Epithelial cell of esophagus (primary cell): Measurements from ENCODE around the gene NKX3-2.
"Not testable (repeated sequence)": the region's sequence is repeated elsewhere in the genome, so short reads cannot be mapped to it uniquely, and the experiment has no call there.

Experiments used
- DNase-seq: peaks from one replicate; pipeline ENCODE4 v3.0.0; 2010; ENCODE audit warnings: low read depth
- H3K4me3 ChIP-seq: 2 replicates; pipeline ENCODE4 v1.5.1; 2011; ENCODE audit warnings: mild to moderate bottlenecking, low read length, control low read depth
- TF ChIP-seq, protein P1 (sequence below): IDR thresholded peaks from 2 replicates; pipeline ENCODE4 v1.5.1; 2011; ENCODE audit warnings: low read depth, mild to moderate bottlenecking, low read length, control low read depth, inconsistent platforms; ENCODE audit not compliant: insufficient read depth; ENCODE audit errors: missing control alignments

Gene NKX3-2

DNA sequence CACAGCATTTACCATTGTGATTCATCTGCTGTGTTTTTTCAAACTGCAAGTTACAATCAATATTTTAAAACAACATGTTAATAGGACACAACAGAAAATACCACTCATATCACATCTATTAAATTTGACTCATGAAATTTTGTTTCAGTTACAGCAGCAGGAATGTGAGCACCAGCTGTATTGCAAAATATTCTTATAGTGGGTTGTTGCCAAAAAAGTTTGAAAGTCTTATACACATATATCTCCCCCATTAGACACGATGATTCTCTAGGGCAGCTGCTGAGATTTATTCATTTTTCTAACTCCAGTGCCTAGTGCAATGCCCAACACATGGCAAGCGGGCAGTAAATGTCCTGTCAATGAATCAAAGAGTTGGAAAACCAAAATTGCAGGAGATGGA is 26.6 kb upstream of the NKX3-2 start:
- TF ChIP-seq, protein P1, sequence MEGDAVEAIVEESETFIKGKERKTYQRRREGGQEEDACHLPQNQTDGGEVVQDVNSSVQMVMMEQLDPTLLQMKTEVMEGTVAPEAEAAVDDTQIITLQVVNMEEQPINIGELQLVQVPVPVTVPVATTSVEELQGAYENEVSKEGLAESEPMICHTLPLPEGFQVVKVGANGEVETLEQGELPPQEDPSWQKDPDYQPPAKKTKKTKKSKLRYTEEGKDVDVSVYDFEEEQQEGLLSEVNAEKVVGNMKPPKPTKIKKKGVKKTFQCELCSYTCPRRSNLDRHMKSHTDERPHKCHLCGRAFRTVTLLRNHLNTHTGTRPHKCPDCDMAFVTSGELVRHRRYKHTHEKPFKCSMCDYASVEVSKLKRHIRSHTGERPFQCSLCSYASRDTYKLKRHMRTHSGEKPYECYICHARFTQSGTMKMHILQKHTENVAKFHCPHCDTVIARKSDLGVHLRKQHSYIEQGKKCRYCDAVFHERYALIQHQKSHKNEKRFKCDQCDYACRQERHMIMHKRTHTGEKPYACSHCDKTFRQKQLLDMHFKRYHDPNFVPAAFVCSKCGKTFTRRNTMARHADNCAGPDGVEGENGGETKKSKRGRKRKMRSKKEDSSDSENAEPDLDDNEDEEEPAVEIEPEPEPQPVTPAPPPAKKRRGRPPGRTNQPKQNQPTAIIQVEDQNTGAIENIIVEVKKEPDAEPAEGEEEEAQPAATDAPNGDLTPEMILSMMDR = no peak
- DNase-seq = no peak
- no peak overlapping the region for H3K4me3 ChIP-seq

DNA sequence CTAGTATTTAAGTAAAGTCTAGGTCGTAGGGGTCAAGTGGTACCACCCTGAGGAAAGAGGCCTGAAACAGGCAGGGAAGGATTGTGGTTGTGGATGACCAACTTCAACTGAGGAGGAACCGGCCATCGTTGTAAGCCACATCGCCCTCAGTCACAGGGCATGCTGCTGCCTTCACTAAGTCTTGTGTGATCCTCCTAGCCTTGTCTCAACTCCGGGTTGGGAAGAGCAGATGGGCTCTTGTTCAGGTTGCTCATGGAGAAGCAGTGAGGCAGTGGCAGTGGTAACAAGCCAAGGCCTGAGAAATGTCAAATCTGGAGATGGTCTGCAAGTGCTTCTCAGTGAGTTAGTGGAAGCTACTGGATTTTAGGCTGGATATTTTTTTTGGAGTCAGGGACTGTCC is 22.8 kb upstream of the NKX3-2 start:
- no peak for DNase-seq
- TF ChIP-seq, protein P1 = no peak
- no peak overlapping the region for H3K4me3 ChIP-seq

DNA sequence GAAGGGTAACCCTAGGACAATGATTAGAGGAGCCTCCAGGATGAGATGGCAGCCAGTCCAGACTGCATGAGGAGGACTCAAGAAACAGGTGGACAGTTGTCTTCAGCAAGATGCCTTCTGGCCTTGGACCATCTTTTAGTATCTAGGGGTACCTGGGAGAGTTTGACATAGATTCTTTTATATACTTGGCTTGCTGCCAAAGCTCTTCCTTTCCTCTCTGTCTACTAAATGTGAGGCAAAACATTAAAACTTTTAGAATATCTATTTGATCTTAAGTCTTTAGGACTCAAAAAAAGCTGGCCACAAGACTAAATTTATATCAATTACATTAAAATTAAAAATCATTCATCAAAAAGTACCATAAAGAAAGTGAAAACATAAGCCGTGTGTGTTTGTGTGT is 18.6 kb upstream of the NKX3-2 start:
- TF ChIP-seq, protein P1 = no peak
- no peak overlapping the region for H3K4me3 ChIP-seq
- DNase-seq = no peak

DNA sequence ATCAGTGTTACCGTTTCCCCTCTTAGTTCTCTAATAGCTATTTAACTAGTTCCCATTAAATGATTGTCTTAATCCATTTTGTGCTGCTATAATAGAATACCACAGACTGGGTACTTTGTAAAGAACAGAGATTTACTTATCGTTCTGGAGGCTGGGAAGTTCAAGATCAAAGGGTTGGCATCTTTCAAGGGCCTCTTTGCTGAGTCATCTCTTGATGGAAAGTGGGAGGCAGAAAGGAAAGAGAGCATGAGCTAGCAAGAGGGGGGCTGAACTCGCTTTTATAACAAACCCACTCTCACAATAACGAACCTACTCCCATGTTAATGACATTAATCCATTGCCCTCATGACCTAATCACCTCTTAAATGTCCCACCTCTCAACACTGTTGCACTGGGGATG is 17.4 kb upstream of the NKX3-2 start:
- DNase-seq = no peak

DNA sequence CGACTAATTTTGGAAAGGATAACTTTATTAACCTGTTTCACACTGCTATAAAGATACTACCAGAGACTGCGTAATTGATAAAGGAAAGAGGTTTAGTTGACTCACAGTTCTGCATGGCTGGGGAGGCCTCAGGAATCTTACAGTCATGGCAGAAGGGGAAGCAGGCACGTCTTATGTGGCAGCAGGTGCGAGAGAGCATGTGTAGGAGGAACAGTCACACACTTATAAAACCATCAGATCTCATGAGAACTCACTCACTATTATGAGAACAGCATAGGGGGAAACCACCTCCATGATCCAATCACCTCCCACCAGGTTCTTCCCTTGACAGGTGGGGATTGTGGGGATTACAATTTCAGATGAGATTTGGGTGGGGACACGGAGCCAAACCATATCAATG is 15.8 kb upstream of the NKX3-2 start:
- DNase-seq, H3K4me3 ChIP-seq: not testable (repeated sequence)

More for the DNA sequence above, 17.4 kb upstream of the NKX3-2 start:
- H3K4me3 ChIP-seq = no peak overlapping the region
- TF ChIP-seq, protein P1 = no peak

DNA sequence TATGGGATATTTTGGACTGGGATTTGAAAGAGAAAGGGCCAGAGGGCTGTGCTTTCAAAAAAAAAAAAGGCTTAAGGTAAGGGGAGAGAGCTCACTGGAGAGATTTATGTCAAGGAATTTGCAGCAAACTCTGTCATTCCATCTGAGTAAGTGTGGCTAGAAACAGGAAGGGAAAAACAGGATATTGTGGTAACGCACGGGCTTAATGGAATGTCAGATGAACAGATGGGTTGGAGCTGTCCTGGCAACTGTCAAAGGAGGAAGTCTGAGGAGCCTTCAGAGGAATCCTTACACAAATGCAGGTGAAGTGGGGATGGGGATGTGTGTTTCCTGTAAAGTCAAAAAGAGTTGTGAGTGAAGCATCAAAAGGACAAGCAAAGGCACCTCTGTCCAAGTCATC is 15.1 kb upstream of the NKX3-2 start:
- DNase-seq = peak; percentile 68
- TF ChIP-seq, protein P1 = no peak
- H3K4me3 ChIP-seq = no peak overlapping the region

DNA sequence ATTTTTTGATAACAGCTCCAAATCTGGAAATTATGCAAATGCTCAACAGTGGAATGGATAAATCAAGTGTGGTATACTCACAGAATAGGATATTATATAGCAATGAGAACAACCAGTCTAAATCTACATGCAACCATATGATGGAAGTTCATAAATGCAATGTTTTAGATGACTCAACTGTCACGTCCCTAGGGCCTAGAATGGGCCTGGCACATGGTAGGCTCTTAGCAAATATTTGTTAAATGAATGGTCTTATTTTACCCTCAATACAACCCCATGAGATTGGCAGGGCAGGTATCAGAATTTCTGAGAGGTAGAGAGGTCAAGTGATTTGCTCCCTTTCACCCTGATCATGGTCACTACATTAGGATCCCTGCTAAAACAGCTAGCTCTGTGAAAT is 14.6 kb upstream of the NKX3-2 start:
- no peak overlapping the region for H3K4me3 ChIP-seq

DNA sequence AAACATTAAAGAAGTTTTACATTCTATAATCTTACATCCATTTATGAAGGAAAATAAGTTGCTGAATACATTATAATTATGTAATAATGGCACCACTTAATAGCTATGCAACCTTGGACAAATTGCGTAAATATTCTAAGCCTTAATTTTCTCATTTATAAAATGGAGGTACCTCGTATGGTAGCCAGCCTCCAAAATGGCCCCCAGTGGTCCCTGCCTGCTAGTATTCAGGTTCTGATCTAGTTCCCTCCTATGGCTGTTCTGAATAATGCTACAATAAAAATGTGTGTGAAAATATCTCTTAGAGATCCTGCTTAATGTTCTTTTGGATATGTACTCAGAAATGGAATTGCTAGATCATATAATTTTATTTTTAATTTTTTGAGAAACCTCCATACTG is 11.0 kb upstream of the NKX3-2 start:
- TF ChIP-seq, protein P1 = no peak
- no peak overlapping the region for H3K4me3 ChIP-seq
- DNase-seq = no peak

More for the DNA sequence above, 14.6 kb upstream of the NKX3-2 start:
- TF ChIP-seq, protein P1 = no peak
- no peak for DNase-seq
